Peyer's patch (tissue), 4 donors: Measurements from ENCODE around the gene TIMM17A. TPM values are rescaled to one million over a fixed set of nuclear protein-coding genes. Genes with fewer than 3 reads are reported as not detected.
A peak's percentile ranks its signal among the peaks of the same experiment; 100 is the strongest.

Source experiments
- DNase-seq, 3 donors: peaks; one replicate each; pipeline ENCODE4 v3.0.0-alpha.2; 2017 to 2019
- H3K27ac ChIP-seq, 4 donors: fragments of 200-600 bp; sonication (generic); one replicate each; pipeline ENCODE4 v1.5.1; 2016 to 2019
- H3K27me3 ChIP-seq, 2 donors: fragments of 200-600 bp; sonication (generic); one replicate each; pipeline ENCODE4 v1.5.1; 2019
- H3K36me3 ChIP-seq, 3 donors: fragments of 200-600 bp; sonication (generic); one replicate each; pipeline ENCODE4 v1.5.1; 2016 to 2019
- H3K4me1 ChIP-seq, 4 donors: fragments of 200-600 bp; sonication (generic); one replicate each; pipeline ENCODE4 v1.5.1; 2016 to 2019
- H3K4me3 ChIP-seq, 4 donors: fragments of 200-600 bp; sonication (generic); 1 replicate in 3 of 4; 2 replicates in 1 of 4; pipeline ENCODE4 v1.5.1; 2016 to 2019; ENCODE audit warnings: mild to moderate bottlenecking in 1 of 4
- H3K9me3 ChIP-seq, 4 donors: fragments of 200-600 bp; sonication (generic); one replicate each; pipeline ENCODE4 v1.5.1; 2016 to 2019; ENCODE audit warnings: mild to moderate bottlenecking in 1 of 4
- CTCF ChIP-seq, 6 experiments: fragments of 450-650 bp in 4 of 6; fragments of 200-600 bp in 2 of 6; sonication (generic) in 1 of 6; IDR thresholded peaks; one replicate each; pipeline ENCODE4 v1.5.1; 2017 to 2019; ENCODE audit warnings: antibody characterized with exemption in 6 of 6, mild to moderate bottlenecking in 3 of 6, moderate library complexity in 1 of 6
- POLR2A ChIP-seq, 2 donors: fragments of 450-650 bp; IDR thresholded peaks; one replicate each; pipeline ENCODE4 v1.5.1; 2017; ENCODE audit warnings: antibody characterized with exemption in 2 of 2, mild to moderate bottlenecking in 2 of 2, moderate library complexity in 2 of 2
- total RNA-seq, 4 donors: library from RNA; depleted of rRNA; stranded (reverse); fragments of >200 nt; gene quantifications; one replicate each; pipeline ENCODE4 v1.1.0, GENCODE V29; 2016

TIMM17A gene
- total RNA-seq, 4 donors from 2014 or later: 20.6 to 31.0 (median 21.6) TPM

- DNase-seq: peak in 1 of 3 donors; percentile 15
- H3K27me3 ChIP-seq: no peaks in the 10 kb centered on the region
- TF ChIP-seq POLR2A (IDR thresholded peaks at IDR 0.05) (no peak), CTCF (IDR thresholded peaks at IDR 0.05) (no peak)
- peaks cover 0 to 6% (median 0%) of the 10 kb centered on the region in 4 donors for H3K4me1 ChIP-seq
- H3K27ac ChIP-seq: no peak overlapping the region
- no peak overlapping the region for H3K4me3 ChIP-seq
- no peaks in the 10 kb centered on the region for H3K9me3 ChIP-seq
- peaks cover 0 to 52% (median 0%) of the 10 kb centered on the region in 3 donors for H3K36me3 ChIP-seq
These were observed 33.3 kb downstream of the TIMM17A start for GRCh38 chr1:201988601-201989000.

- Histone ChIP-seq H3K27ac (no peak overlapping the region), H3K9me3 (no peaks in the 10 kb centered on the region), H3K36me3 (peaks cover 0 to 61% (median 0%) of the 10 kb centered on the region in 3 donors), H3K4me1 (no peaks in the 10 kb centered on the region), H3K27me3 (no peaks in the 10 kb centered on the region), H3K4me3 (no peak overlapping the region)
- TF ChIP-seq POLR2A (IDR thresholded peaks at IDR 0.05) (no peak), CTCF (IDR thresholded peaks at IDR 0.05) (no peak)
- DNase-seq: peak in 1 of 3 donors; percentile 24
These were observed 34.2 kb downstream of the TIMM17A start for GRCh38 chr1:201989354-201990128.

GRCh38 chr1:201990427-201990826, 35.1 kb downstream of the TIMM17A start:
- peaks cover 0 to 70% (median 0%) of the 10 kb centered on the region in 3 donors for H3K36me3 ChIP-seq
- no peaks in the 10 kb centered on the region for H3K4me1 ChIP-seq
- TF ChIP-seq POLR2A (IDR thresholded peaks at IDR 0.05) (no peak), CTCF (IDR thresholded peaks at IDR 0.05) (no peak)
- no peaks in the 10 kb centered on the region for H3K9me3 ChIP-seq
- H3K4me3 ChIP-seq: no peak overlapping the region
- no peak overlapping the region for H3K27ac ChIP-seq
- H3K27me3 ChIP-seq: no peaks in the 10 kb centered on the region
- DNase-seq: peak in 1 of 3 donors; percentile 19

- Histone ChIP-seq H3K9me3 (no peaks in the 10 kb centered on the region), H3K4me1 (no peaks in the 10 kb centered on the region), H3K36me3 (peaks cover 0 to 93% (median 0%) of the 10 kb centered on the region in 3 donors), H3K4me3 (no peak overlapping the region), H3K27ac (no peak overlapping the region), H3K27me3 (no peaks in the 10 kb centered on the region)
- DNase-seq: peak in 2 of 3 donors; percentile 53 to 64
- TF ChIP-seq POLR2A (IDR thresholded peaks at IDR 0.05) (no peak), CTCF (IDR thresholded peaks at IDR 0.05) (peak; percentile 10 to 86 (median 72))
These were observed 44.4 kb downstream of the TIMM17A start for GRCh38 chr1:201999625-202000238.

- H3K4me1 ChIP-seq: no peaks in the 10 kb centered on the region
- DNase-seq: no peak
These were observed 47.2 kb downstream of the TIMM17A start for GRCh38 chr1:202002507-202002906.

More at GRCh38 chr1:202002507-202002906, 47.2 kb downstream of the TIMM17A start:
- H3K9me3 ChIP-seq: no peaks in the 10 kb centered on the region
- H3K27ac ChIP-seq: no peak overlapping the region
- H3K4me3 ChIP-seq: no peak overlapping the region
- no peaks in the 10 kb centered on the region for H3K27me3 ChIP-seq
- peaks cover 0 to 86% (median 0%) of the 10 kb centered on the region in 3 donors for H3K36me3 ChIP-seq
- no peak for TF ChIP-seq CTCF (IDR thresholded peaks at IDR 0.05)
